GM20000 (cell line): ENCODE measurements around the gene SLC35B4.

ENCODE experiments used
- DNase-seq: peaks from one replicate; pipeline ENCODE4 v3.0.0; 2012; ENCODE audit warnings: low spot score
- TF ChIP-seq, protein P1 (sequence below): IDR thresholded peaks from 2 replicates; pipeline ENCODE4 v1.5.1; 2012; ENCODE audit warnings: mild to moderate bottlenecking, control low read depth; ENCODE audit errors: extremely low read depth, missing control alignments

Gene SLC35B4

DNA sequence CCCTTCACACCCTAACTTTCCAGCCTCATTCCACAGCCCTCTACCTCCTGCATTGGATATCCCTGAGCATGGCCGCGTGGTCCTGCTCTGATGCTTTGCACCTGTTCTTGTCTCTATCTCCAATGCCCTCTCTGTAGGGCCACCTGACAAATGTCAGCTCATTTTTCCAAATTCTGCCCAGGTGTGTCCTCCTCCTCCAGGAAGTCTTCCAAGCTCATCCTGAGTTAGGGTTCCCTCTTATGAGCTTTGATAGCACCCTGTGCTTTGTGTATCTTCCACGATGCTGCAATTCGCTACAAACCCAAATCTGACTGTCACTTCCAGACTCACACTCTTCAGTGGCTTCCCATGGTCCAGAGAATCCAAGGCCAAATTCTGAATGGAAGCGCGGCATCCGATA, 14.7 kb upstream of the SLC35B4 start:
- TF ChIP-seq, protein P1, sequence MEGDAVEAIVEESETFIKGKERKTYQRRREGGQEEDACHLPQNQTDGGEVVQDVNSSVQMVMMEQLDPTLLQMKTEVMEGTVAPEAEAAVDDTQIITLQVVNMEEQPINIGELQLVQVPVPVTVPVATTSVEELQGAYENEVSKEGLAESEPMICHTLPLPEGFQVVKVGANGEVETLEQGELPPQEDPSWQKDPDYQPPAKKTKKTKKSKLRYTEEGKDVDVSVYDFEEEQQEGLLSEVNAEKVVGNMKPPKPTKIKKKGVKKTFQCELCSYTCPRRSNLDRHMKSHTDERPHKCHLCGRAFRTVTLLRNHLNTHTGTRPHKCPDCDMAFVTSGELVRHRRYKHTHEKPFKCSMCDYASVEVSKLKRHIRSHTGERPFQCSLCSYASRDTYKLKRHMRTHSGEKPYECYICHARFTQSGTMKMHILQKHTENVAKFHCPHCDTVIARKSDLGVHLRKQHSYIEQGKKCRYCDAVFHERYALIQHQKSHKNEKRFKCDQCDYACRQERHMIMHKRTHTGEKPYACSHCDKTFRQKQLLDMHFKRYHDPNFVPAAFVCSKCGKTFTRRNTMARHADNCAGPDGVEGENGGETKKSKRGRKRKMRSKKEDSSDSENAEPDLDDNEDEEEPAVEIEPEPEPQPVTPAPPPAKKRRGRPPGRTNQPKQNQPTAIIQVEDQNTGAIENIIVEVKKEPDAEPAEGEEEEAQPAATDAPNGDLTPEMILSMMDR, result no peak
- DNase-seq, result no peak

GRCh38 chr7:134330974-134331373, 14.2 kb upstream of the SLC35B4 start:
- TF ChIP-seq, protein P1, result no peak
- no peak for DNase-seq

GRCh38 chr7:134329614-134330346, 13.1 kb upstream of the SLC35B4 start:
- TF ChIP-seq, protein P1, result no peak
- no peak for DNase-seq

DNA sequence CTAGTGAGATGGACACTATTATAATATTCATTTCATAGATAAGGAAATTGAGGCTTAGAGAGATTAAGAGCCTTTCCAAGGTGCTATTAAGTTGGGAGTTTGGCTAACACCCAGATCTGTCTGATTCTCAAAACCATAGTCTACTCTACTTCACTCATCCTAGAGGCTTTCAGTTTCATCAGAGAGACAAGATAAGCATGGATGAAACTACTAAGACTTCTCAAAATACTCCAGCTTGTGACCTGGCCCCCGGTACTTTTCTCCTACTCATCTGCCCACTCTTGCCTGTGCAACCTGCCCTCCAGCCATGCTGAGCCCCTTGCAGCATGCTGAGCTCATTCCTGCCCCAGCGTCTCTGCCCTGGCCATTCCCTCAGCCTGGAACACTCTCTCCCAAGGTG, 12.2 kb upstream of the SLC35B4 start:
- TF ChIP-seq, protein P1, result no peak
- DNase-seq, result no peak

- TF ChIP-seq, protein P1, result peak; percentile 44
- peak; percentile 63 for DNase-seq
These were observed 11.2 kb upstream of the SLC35B4 start for GRCh38 chr7:134327896-134328295.

DNA sequence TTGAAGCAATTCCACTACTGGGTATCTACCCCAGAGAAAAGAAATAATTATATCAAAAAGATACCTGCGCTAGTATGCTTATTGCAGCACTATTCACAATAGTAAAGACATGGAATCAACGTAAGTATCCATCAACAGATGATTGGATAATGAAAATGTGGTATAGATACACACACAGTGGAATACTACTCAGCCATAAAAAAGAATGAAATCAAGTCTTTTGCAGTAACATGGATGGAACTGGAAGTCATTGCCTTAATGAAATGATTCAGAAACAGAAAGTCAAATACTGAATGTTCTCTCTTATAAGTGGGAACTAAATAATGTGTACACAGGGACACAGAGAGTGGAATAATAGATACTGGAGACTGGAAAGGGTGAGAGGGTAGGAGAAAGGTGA, 7.4 kb upstream of the SLC35B4 start:
- TF ChIP-seq, protein P1, result no peak
- no peak for DNase-seq

GRCh38 chr7:134320201-134320600, 3.5 kb upstream of the SLC35B4 start:
- no peak for DNase-seq
- TF ChIP-seq, protein P1, result no peak
